Endothelial cell of umbilical vein (primary cell): ENCODE results near the gene BTBD19. TPM values are rescaled to one million over a fixed set of nuclear protein-coding genes. Genes with fewer than 3 reads are reported as not detected.

Source experiments
- BruUV-seq: library from RNA; stranded (reverse); fragments of 400-500 nt; replicated peaks from 2 replicates; lab custom pipeline; 2021; lab: Mats Ljungman, UMichigan
- CTCF ChIA-PET: fragments of 300-600, 350-600 bp; sonication (Branson Sonifier 250); formaldehyde crosslinking; loops from one replicate; lab custom pipeline; 2021; ENCODE audit warnings: antibody characterized with exemption, inconsistent platforms; lab: Charles Lee
- POLR2A ChIA-PET: fragments of 300-600, 350-600 bp; sonication (Branson Sonifier 250); formaldehyde crosslinking; loops from one replicate; lab custom pipeline; 2021; ENCODE audit warnings: antibody characterized with exemption, inconsistent platforms; lab: Charles Lee
- DNase-seq: peaks from one replicate; pipeline ENCODE4 v3.0.0-alpha.2; 2011; ENCODE audit warnings: low read depth, low spot score
- FAIRE-seq: peaks from 2 replicates; lab custom pipeline; 2011; peaks lifted over from hg19 to GRCh38; lab: Jason Lieb, UNC
- H2AFZ ChIP-seq: 2 replicates; pipeline ENCODE4 v1.6.0; 2012; ENCODE audit warnings: low read depth, low read length, control low read depth, inconsistent platforms
- H3K27ac ChIP-seq: 2 replicates; pipeline ENCODE4 v1.5.1; 2011; ENCODE audit warnings: low read depth, mild to moderate bottlenecking, control low read depth, low read length, moderate library complexity; ENCODE audit not compliant: insufficient read depth
- H3K27me3 ChIP-seq, 2 experiments: 2 replicates each; pipeline versions ENCODE4 v1.6.0 to v1.6.1; 2011; ENCODE audit warnings: low read length in 2 of 2, mixed read lengths in 1 of 2; ENCODE audit not compliant: control insufficient read depth in 2 of 2, insufficient read depth in 2 of 2
- H3K36me3 ChIP-seq, 2 experiments: 2 replicates in 1 of 2; 3 replicates in 1 of 2; pipeline ENCODE4 v1.5.1; 2011; ENCODE audit warnings: low read length in 2 of 2, mild to moderate bottlenecking in 1 of 2, moderate library complexity in 1 of 2; ENCODE audit not compliant: control insufficient read depth in 2 of 2, insufficient read depth in 2 of 2; ENCODE audit errors: extremely low read depth in 1 of 2
- H3K4me1 ChIP-seq: 3 replicates; pipeline ENCODE4 v1.5.1; 2011; ENCODE audit warnings: mild to moderate bottlenecking, low read length; ENCODE audit not compliant: control insufficient read depth, insufficient read depth; ENCODE audit errors: extremely low read depth
- H3K4me2 ChIP-seq: 2 replicates; pipeline ENCODE4 v1.6.1; 2011; ENCODE audit warnings: low read length, control low read depth, mixed read lengths; ENCODE audit not compliant: insufficient read depth
- H3K4me3 ChIP-seq, 3 experiments: fragments of 200-600 bp in 1 of 3; sonication (generic), shearing (Covaris generic) in 1 of 3; replicated peaks in 1 of 3; 2 replicates each; pipeline ENCODE4 v1.5.1; 2011 to 2016; ENCODE audit warnings: control low read depth in 3 of 3, low read length in 3 of 3, mild to moderate bottlenecking in 2 of 3, inconsistent platforms in 1 of 3, low read depth in 1 of 3, moderate library complexity in 1 of 3; ENCODE audit not compliant: insufficient read depth in 1 of 3
- H3K79me2 ChIP-seq: 2 replicates; pipeline ENCODE4 v1.6.0; 2012; ENCODE audit warnings: low read length, inconsistent platforms; ENCODE audit not compliant: control insufficient read depth, insufficient read depth
- H3K9ac ChIP-seq: replicated peaks from 2 replicates; pipeline ENCODE3; 2011; ENCODE audit warnings: low read length, control low read depth; ENCODE audit not compliant: insufficient read depth; ENCODE audit errors: extremely low read depth
- H3K9me1 ChIP-seq: replicated peaks from 3 replicates; pipeline ENCODE4 v1.6.0; 2011; ENCODE audit warnings: mild to moderate bottlenecking, low read length; ENCODE audit not compliant: control insufficient read depth, insufficient read depth; ENCODE audit errors: extremely low read depth
- H3K9me3 ChIP-seq: replicated peaks from 2 replicates; pipeline ENCODE4 v1.5.1; 2012; ENCODE audit warnings: low read length, inconsistent platforms; ENCODE audit not compliant: control insufficient read depth, insufficient read depth
- H4K20me1 ChIP-seq: replicated peaks from 2 replicates; pipeline ENCODE3; 2011; ENCODE audit warnings: mild to moderate bottlenecking, low read length; ENCODE audit not compliant: control insufficient read depth, insufficient read depth; ENCODE audit errors: extremely low read depth
- CTCF ChIP-seq, 2 donors: IDR thresholded peaks; 1 replicate in 1 of 2; 2 replicates in 1 of 2; pipeline ENCODE4 v1.5.1; 2011; ENCODE audit warnings: low read length in 2 of 2, mild to moderate bottlenecking in 2 of 2, moderate library complexity in 2 of 2, control low read depth in 1 of 2, inconsistent platforms in 1 of 2, low read depth in 1 of 2; ENCODE audit not compliant: insufficient read depth in 1 of 2; ENCODE audit errors: extremely low read depth in 1 of 2
- GATA2 ChIP-seq: IDR thresholded peaks from 2 replicates; pipeline ENCODE4 v1.7.0; 2011; ENCODE audit warnings: low read depth, mild to moderate bottlenecking, moderate library complexity, mixed read lengths, low read length; ENCODE audit not compliant: insufficient read length, insufficient read depth
- JUN ChIP-seq: IDR thresholded peaks from 2 replicates; pipeline ENCODE4 v1.6.1; 2011; ENCODE audit warnings: borderline replicate concordance, low read depth; ENCODE audit not compliant: insufficient read length, insufficient read depth
- POLR2A ChIP-seq: IDR thresholded peaks from 2 replicates; pipeline ENCODE4 v1.6.1; 2012; ENCODE audit warnings: low read depth, mild to moderate bottlenecking, control low read depth, low read length
- dilution Hi-C: fragments of 300-500 bp; cut with MboI; formaldehyde crosslinking; loops from one replicate; pipeline ENCODE4 v1.15.0; 2019; ENCODE audit warnings: low sequenced_read_pairs; ENCODE audit not compliant: extremely low pct_ligation_motif_present
- intact Hi-C: fragments of 100-400 bp; cut with micrococcal nuclease; formaldehyde crosslinking; loops from one replicate; pipeline ENCODE4 v1.10.0; 2022
- polyA plus RNA-seq, 4 experiments: library from polyadenylated mRNA; depleted of rRNA in 3 of 4; stranded (reverse) in 3 of 4; unstranded in 1 of 4; fragments of >200 nt; gene quantifications; 2 replicates each; pipeline versions ENCODE4 v1.2.1 to v1.2.3, GENCODE V29; 2011 to 2012; ENCODE audit warnings: missing spikeins in 1 of 4
- total RNA-seq: library from RNA; stranded (reverse); gene quantifications from 2 replicates; pipeline ENCODE4 v1.2.3, GENCODE V29; 2021
- TF ChIP-seq, protein P1 (sequence below): IDR thresholded peaks from 2 replicates; pipeline ENCODE4 v1.6.1; 2011; ENCODE audit not compliant: insufficient read depth, insufficient read length

The BTBD19 gene
- total and polyA plus RNA-seq, 2 donors (not counting 3 experiments of a cell fraction or from before 2014, with no cell fraction given), result 69.9 to 97.9 TPM

GRCh38 chr1:44785501-44786137 is 22.7 kb upstream of the BTBD19 start:
- dilution Hi-C loops, result no loop called here
- no peaks in the 10 kb centered on the region for H3K9me1 ChIP-seq
- H3K79me2 ChIP-seq, result no peaks in the 10 kb centered on the region
- no peaks in the 10 kb centered on the region for H3K9me3 ChIP-seq
- intact Hi-C loops, result loop anchor here (1.0 kb wide), 2 partner anchors 34 to 227 kb away; partner anchors contain the start of gene UROD
- H3K27ac ChIP-seq, result no peak overlapping the region
- peak overlapping the region; percentile 70 for H2AFZ ChIP-seq
- no peaks in the 10 kb centered on the region for H4K20me1 ChIP-seq
- ChIA-PET POLR2A (no interaction called here), CTCF (interaction anchor here (1.2 to 1.9 kb wide), 4 partner anchors 10 to 225 kb away, joined by 4 to 5 read pairs (median 4); partner anchors contain the start of genes HECTD3, RNU5D-1 and RPS8)
- BruUV-seq, result no TSS peak
- no peaks in the 10 kb centered on the region for H3K27me3 ChIP-seq
- FAIRE-seq (no peak), DNase-seq (no peak)
- no peaks in the 10 kb centered on the region for H3K36me3 ChIP-seq
- peak overlapping the region in 1 of 3 experiments; percentile 12 for H3K4me3 ChIP-seq
- TF ChIP-seq, protein P1, sequence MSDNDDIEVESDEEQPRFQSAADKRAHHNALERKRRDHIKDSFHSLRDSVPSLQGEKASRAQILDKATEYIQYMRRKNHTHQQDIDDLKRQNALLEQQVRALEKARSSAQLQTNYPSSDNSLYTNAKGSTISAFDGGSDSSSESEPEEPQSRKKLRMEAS, result no peak
- TF ChIP-seq JUN (no peak), GATA2 (no peak), CTCF (IDR thresholded peaks at IDR 0.05; ENCODE audit: extremely low read depth in 1 of 2, insufficient read depth in 1 of 2, low read depth in 1 of 2, low read length in 2 of 2) (no peak), POLR2A (no peak)
- peaks cover 10% of the 10 kb centered on the region for H3K4me1 ChIP-seq
- no peak overlapping the region for H3K9ac ChIP-seq
- H3K4me2 ChIP-seq, result peak overlapping the region; percentile 43
